Sciatic nerve (tissue), 2 donors: ENCODE results near the gene EPHA5. TPM values are rescaled to one million over a fixed set of nuclear protein-coding genes. Genes with fewer than 3 reads are reported as not detected.

Experiments used
- ATAC-seq: fragments of 200-7000 bp; cut with Tn5 transposase; one replicate; pipeline ENCODE4 v1.9.1; 2020; ENCODE audit warnings: mild to moderate bottlenecking, moderate library complexity
- DNase-seq: peaks from one replicate; pipeline ENCODE4 v3.0.0-alpha.2; 2020; ENCODE audit warnings: low spot score
- intact Hi-C: fragments of 100-400 bp; cut with DNase I; formaldehyde crosslinking; loops from one replicate; pipeline ENCODE4 v1.14.2; 2022
- total RNA-seq: library from RNA; stranded (reverse); fragmentation: NEBNext Ultra II Directional; extraction: Animal tissue kit (Norgen Biotek cat#: 25700); gene quantifications from one replicate; pipeline ENCODE4 v1.2.1, GENCODE V29; 2021
- donor health status: DM: no; HTN: no; CAD: no.
- donor health status: DM: no; HTN: no; CAD: no.

EPHA5 gene
- total RNA-seq, 1 donor from 2014 or later = 8.9 TPM

- DNase-seq (no peak), ATAC-seq (no peak)
- intact Hi-C loops = no loop called here
Measured at GRCh38 chr4:65521666-65522065, 148.6 kb downstream of the EPHA5 start.

- DNase-seq = no peak
- no peak for ATAC-seq
- intact Hi-C loops = no loop called here
Measured at GRCh38 chr4:65515646-65516045, 154.6 kb downstream of the EPHA5 start.

GRCh38 chr4:65510976-65511375 lies 159.3 kb downstream of the EPHA5 start:
- no peak for DNase-seq
- intact Hi-C loops = no loop called here
- no peak for ATAC-seq

- intact Hi-C loops = no loop called here
- no peak for DNase-seq
- ATAC-seq = no peak
Measured at GRCh38 chr4:65508168-65508567, 162.1 kb downstream of the EPHA5 start.

GRCh38 chr4:65502131-65502701 lies 168.1 kb downstream of the EPHA5 start:
- DNase-seq (no peak), ATAC-seq (no peak)
- intact Hi-C loops = no loop called here

GRCh38 chr4:65498606-65499005 lies 171.7 kb downstream of the EPHA5 start:
- intact Hi-C loops = no loop called here
- no peak for DNase-seq
- ATAC-seq = no peak

- intact Hi-C loops = no loop called here
- no peak for DNase-seq
Measured at GRCh38 chr4:65495439-65495838, 174.8 kb downstream of the EPHA5 start.

GRCh38 chr4:65482410-65482809 lies 187.9 kb downstream of the EPHA5 start:
- DNase-seq = no peak
- intact Hi-C loops = no loop called here
- no peak for ATAC-seq

More at GRCh38 chr4:65495439-65495838, 174.8 kb downstream of the EPHA5 start:
- no peak for ATAC-seq

GRCh38 chr4:65472531-65472930 lies 197.8 kb downstream of the EPHA5 start:
- no peak for ATAC-seq

GRCh38 chr4:65467068-65467680 lies 203.1 kb downstream of the EPHA5 start:
- intact Hi-C loops = no loop called here
- ATAC-seq (no peak), DNase-seq (no peak)

More at GRCh38 chr4:65472531-65472930, 197.8 kb downstream of the EPHA5 start:
- intact Hi-C loops = no loop called here
- DNase-seq = no peak

- intact Hi-C loops = no loop called here
- ATAC-seq (no peak), DNase-seq (no peak)
Measured at GRCh38 chr4:65461781-65462180, 208.5 kb downstream of the EPHA5 start.

- intact Hi-C loops = no loop called here
- DNase-seq = no peak
- no peak for ATAC-seq
Measured at GRCh38 chr4:65457011-65457410, 213.3 kb downstream of the EPHA5 start.

GRCh38 chr4:65456579-65456978 lies 213.7 kb downstream of the EPHA5 start:
- ATAC-seq = no peak
- intact Hi-C loops = no loop called here

GRCh38 chr4:65453398-65453797 lies 216.9 kb downstream of the EPHA5 start:
- ATAC-seq = no peak
- intact Hi-C loops = no loop called here
- DNase-seq = no peak

More at GRCh38 chr4:65456579-65456978, 213.7 kb downstream of the EPHA5 start:
- DNase-seq = no peak

- ATAC-seq = no peak
- intact Hi-C loops = no loop called here
- DNase-seq = no peak
Measured at GRCh38 chr4:65450899-65451298, 219.4 kb downstream of the EPHA5 start.

GRCh38 chr4:65437102-65437501 lies 233.2 kb downstream of the EPHA5 start:
- ATAC-seq = no peak
- DNase-seq = no peak
- intact Hi-C loops = no loop called here

- no peak for ATAC-seq
Measured at GRCh38 chr4:65422109-65422508, 248.2 kb downstream of the EPHA5 start.

GRCh38 chr4:65420036-65420435 lies 250.3 kb downstream of the EPHA5 start:
- intact Hi-C loops = no loop called here

More at GRCh38 chr4:65422109-65422508, 248.2 kb downstream of the EPHA5 start:
- intact Hi-C loops = no loop called here
- DNase-seq = no peak

GRCh38 chr4:65416891-65417290 lies 253.4 kb downstream of the EPHA5 start:
- ATAC-seq = no peak
- DNase-seq = no peak
- intact Hi-C loops = no loop called here

More at GRCh38 chr4:65420036-65420435, 250.3 kb downstream of the EPHA5 start:
- ATAC-seq (no peak), DNase-seq (no peak)

- DNase-seq = no peak
- intact Hi-C loops = no loop called here
- no peak for ATAC-seq
Measured at GRCh38 chr4:65407483-65407882, 262.8 kb downstream of the EPHA5 start.

- intact Hi-C loops = no loop called here
- ATAC-seq (no peak), DNase-seq (no peak)
Measured at GRCh38 chr4:65401083-65401482, 269.2 kb downstream of the EPHA5 start.
